CD8-positive, alpha-beta memory T cell (primary cell): ENCODE results near the gene AMH. TPM values are rescaled to one million over a fixed set of nuclear protein-coding genes. Genes with fewer than 3 reads are reported as not detected.

Experiments used
- CTCF ChIA-PET: fragments of 350-600 bp; sonication (Branson Sonifier 250); formaldehyde crosslinking; loops from one replicate; lab custom pipeline; 2021; ENCODE audit warnings: antibody characterized with exemption; lab: Charles Lee
- POLR2A ChIA-PET: fragments of 350-600 bp; sonication (Branson Sonifier 250); formaldehyde crosslinking; loops from one replicate; lab custom pipeline; 2021; ENCODE audit warnings: antibody characterized with exemption; lab: Charles Lee
- DNase-seq, 5 donors: peaks; one replicate each; pipeline versions ENCODE4 v3.0.0 to v3.0.0-alpha.2; 2020 to 2022; ENCODE audit warnings: mixed read lengths in 1 of 5
- H3K27ac ChIP-seq: one replicate; pipeline ENCODE4 v1.7.0; 2013; ENCODE audit warnings: low read depth, mild to moderate bottlenecking, low read length, moderate library complexity
- H3K27me3 ChIP-seq: 2 replicates; pipeline ENCODE4 v1.7.0; 2013; ENCODE audit warnings: low read length, mild to moderate bottlenecking; ENCODE audit not compliant: insufficient read depth, poor library complexity, severe bottlenecking
- H3K36me3 ChIP-seq: 2 replicates; pipeline ENCODE4 v1.7.0; 2013; ENCODE audit warnings: mild to moderate bottlenecking, low read length, moderate library complexity; ENCODE audit not compliant: insufficient read depth
- H3K4me1 ChIP-seq: 2 replicates; pipeline ENCODE4 v1.7.0; 2013; ENCODE audit warnings: mild to moderate bottlenecking, low read length, moderate library complexity; ENCODE audit not compliant: insufficient read depth
- H3K4me3 ChIP-seq: 2 replicates; pipeline ENCODE4 v1.7.0; 2013; ENCODE audit warnings: mild to moderate bottlenecking, low read length
- H3K9me3 ChIP-seq: 2 replicates; pipeline ENCODE4 v1.7.0; 2013; ENCODE audit warnings: mild to moderate bottlenecking, low read length
- H3K27ac Mint-ChIP-seq, 8 donors: one replicate each; pipeline ENCODE4 v1.8.0; 2020 to 2021; ENCODE audit warnings: mixed read lengths in 8 of 8, mild to moderate bottlenecking in 6 of 8, inconsistent platforms in 3 of 8, moderate library complexity in 3 of 8
- H3K27me3 Mint-ChIP-seq, 2 donors: one replicate each; pipeline ENCODE4 v1.8.0; 2020 to 2021; ENCODE audit warnings: mixed read lengths in 2 of 2, mild to moderate bottlenecking in 1 of 2, moderate library complexity in 1 of 2
- H3K36me3 Mint-ChIP-seq, 3 donors: one replicate each; pipeline ENCODE4 v1.8.0; 2020 to 2021; ENCODE audit warnings: mixed read lengths in 3 of 3, inconsistent platforms in 1 of 3, mild to moderate bottlenecking in 1 of 3
- H3K4me1 Mint-ChIP-seq, 3 donors: one replicate each; pipeline ENCODE4 v1.8.0; 2020 to 2021; ENCODE audit warnings: mixed read lengths in 3 of 3, inconsistent platforms in 1 of 3, mild to moderate bottlenecking in 1 of 3
- H3K4me3 Mint-ChIP-seq, 7 donors: one replicate each; pipeline ENCODE4 v1.8.0; 2020 to 2021; ENCODE audit warnings: mixed read lengths in 7 of 7, mild to moderate bottlenecking in 6 of 7, moderate library complexity in 4 of 7, inconsistent platforms in 2 of 7
- H3K9me3 Mint-ChIP-seq, 5 donors: one replicate each; pipeline ENCODE4 v1.8.0; 2020 to 2022; ENCODE audit warnings: mixed read lengths in 5 of 5, mild to moderate bottlenecking in 3 of 5, moderate library complexity in 2 of 5, inconsistent platforms in 1 of 5
- polyA plus RNA-seq: library from polyadenylated mRNA; unstranded; fragments of 300-500 nt; fragmentation: Illumina TruSeq; gene quantifications from one replicate; pipeline ENCODE4 v1.2.3, GENCODE V29; 2021
- total RNA-seq, 2 experiments: library from RNA; stranded (reverse); gene quantifications; one replicate each; pipeline ENCODE4 v1.2.3, GENCODE V29; 2021

The AMH gene
- total and polyA plus RNA-seq, 3 experiments from 2014 or later: 5.9 to 7.4 TPM; not detected in 1

GRCh38 chr19:2300533-2300932 is 51.4 kb downstream of the AMH start:
- POLR2A ChIA-PET: no interaction called here
- no peaks in the 10 kb centered on the region for H3K9me3 Mint-ChIP-seq

More at GRCh38 chr19:2300533-2300932, 51.4 kb downstream of the AMH start:
- CTCF ChIA-PET: no interaction called here
- peaks cover 11% of the 10 kb centered on the region for H3K27me3 ChIP-seq
- no peak overlapping the region for H3K4me3 ChIP-seq
- Mint-ChIP-seq H3K4me1 (peaks cover 4 to 17% (median 5%) of the 10 kb centered on the region in 3 donors), H3K36me3 (no peaks in the 10 kb centered on the region), H3K4me3 (no peak overlapping the region), H3K27me3 (peaks cover 12 to 22% of the 10 kb centered on the region in 2 donors), H3K27ac (no peak overlapping the region)
- peaks cover 9% of the 10 kb centered on the region for H3K4me1 ChIP-seq
- no peak for DNase-seq
- no peaks in the 10 kb centered on the region for H3K9me3 ChIP-seq
- H3K27ac ChIP-seq: no peak overlapping the region
- H3K36me3 ChIP-seq: no peaks in the 10 kb centered on the region

Other genes with a start within 250 kb of the AMH start
- 10 to 100 TPM; 18.6 to 22.5 TPM for gene BTBD2, start 233.6 kb upstream of the AMH start, total RNA-seq
- 5.3 TPM for gene BTBD2, start 233.6 kb upstream of the AMH start, polyA plus RNA-seq
- gene MKNK2, start 198.1 kb upstream of the AMH start, total RNA-seq: 100 to 1,000 TPM; 137 to 147 TPM
- 50.8 TPM for gene MKNK2, start 198.1 kb upstream of the AMH start, polyA plus RNA-seq
- 100 to 1,000 TPM; 171 to 188 TPM for gene MOB3A, start 153.0 kb upstream of the AMH start, total RNA-seq
- 106 TPM for gene MOB3A, start 153.0 kb upstream of the AMH start, polyA plus RNA-seq
- 1 to 10 TPM; 8.9 to 9.7 TPM for gene IZUMO4, start 152.4 kb upstream of the AMH start, total RNA-seq
- gene IZUMO4, start 152.4 kb upstream of the AMH start, polyA plus RNA-seq: 0.58 TPM
- gene AP3D1, start 97.8 kb upstream of the AMH start, total RNA-seq: 10 to 100 TPM; 96.5 to 99.2 TPM
- 44.2 TPM for gene AP3D1, start 97.8 kb upstream of the AMH start, polyA plus RNA-seq
- gene DOT1L, start 85.4 kb upstream of the AMH start, total RNA-seq: 10 to 100 TPM; 82.0 to 84.9 TPM
- 1.2 TPM for gene DOT1L, start 85.4 kb upstream of the AMH start, polyA plus RNA-seq
- gene PLEKHJ1, start 13.0 kb upstream of the AMH start, total RNA-seq: 10 to 100 TPM; 96.6 to 99.1 TPM
- 120 TPM for gene PLEKHJ1, start 13.0 kb upstream of the AMH start, polyA plus RNA-seq
- 100 to 1,000 TPM; 131 to 138 TPM for gene SF3A2, start 12.5 kb upstream of the AMH start, total RNA-seq
- 36.2 TPM for gene SF3A2, start 12.5 kb upstream of the AMH start, polyA plus RNA-seq
- 1 to 10 TPM in 1 of 2 experiments, under 1 TPM in 1; 0.73 to 1.0 TPM for gene JSRP1, start 7.1 kb downstream of the AMH start, total RNA-seq
- gene JSRP1, start 7.1 kb downstream of the AMH start, polyA plus RNA-seq: 0.91 TPM
- gene PEAK3, start 32.9 kb downstream of the AMH start, total RNA-seq: not detected
- gene PEAK3, start 32.9 kb downstream of the AMH start, polyA plus RNA-seq: 0.79 TPM
- under 1 TPM; 0.09 to 0.15 TPM for gene LINGO3, start 58.8 kb downstream of the AMH start, total RNA-seq
- gene LINGO3, start 58.8 kb downstream of the AMH start, polyA plus RNA-seq: 9.2 TPM
- gene LSM7, start 79.3 kb downstream of the AMH start, total RNA-seq: 100 to 1,000 TPM; 163 to 168 TPM
- 162 TPM for gene LSM7, start 79.3 kb downstream of the AMH start, polyA plus RNA-seq
- 10 to 100 TPM; 39.0 to 41.4 TPM for gene SPPL2B, start 79.4 kb downstream of the AMH start, total RNA-seq
- gene SPPL2B, start 79.4 kb downstream of the AMH start, polyA plus RNA-seq: 8.4 TPM
- gene TMPRSS9, start 110.9 kb downstream of the AMH start, total RNA-seq: not detected
- not detected for gene TMPRSS9, start 110.9 kb downstream of the AMH start, polyA plus RNA-seq
- gene TIMM13, start 178.3 kb downstream of the AMH start, total RNA-seq: 100 to 1,000 TPM; 154 to 169 TPM
- 71.0 TPM for gene TIMM13, start 178.3 kb downstream of the AMH start, polyA plus RNA-seq
- gene LMNB2, start 207.6 kb downstream of the AMH start, total RNA-seq: 100 to 1,000 TPM; 110 to 116 TPM
- 13.1 TPM for gene LMNB2, start 207.6 kb downstream of the AMH start, polyA plus RNA-seq
- 10 to 100 TPM; 51.1 to 53.7 TPM for gene GADD45B, start 226.8 kb downstream of the AMH start, total RNA-seq
- gene GADD45B, start 226.8 kb downstream of the AMH start, polyA plus RNA-seq: 90.7 TPM